HG03045 (cell line): Measurements from ENCODE around the gene KCNJ18.
"Not testable (repeated sequence)": the region's sequence is repeated elsewhere in the genome, so short reads cannot be mapped to it uniquely, and the experiment has no call there.

Experiments
- ATAC-seq: cut with Tn5 transposase; IDR thresholded peaks from one replicate; pipeline ENCODE4 v1.9.1; 2021; ENCODE audit warnings: mild to moderate bottlenecking, moderate library complexity; ENCODE audit not compliant: unreplicated experiment

Gene KCNJ18

DNA sequence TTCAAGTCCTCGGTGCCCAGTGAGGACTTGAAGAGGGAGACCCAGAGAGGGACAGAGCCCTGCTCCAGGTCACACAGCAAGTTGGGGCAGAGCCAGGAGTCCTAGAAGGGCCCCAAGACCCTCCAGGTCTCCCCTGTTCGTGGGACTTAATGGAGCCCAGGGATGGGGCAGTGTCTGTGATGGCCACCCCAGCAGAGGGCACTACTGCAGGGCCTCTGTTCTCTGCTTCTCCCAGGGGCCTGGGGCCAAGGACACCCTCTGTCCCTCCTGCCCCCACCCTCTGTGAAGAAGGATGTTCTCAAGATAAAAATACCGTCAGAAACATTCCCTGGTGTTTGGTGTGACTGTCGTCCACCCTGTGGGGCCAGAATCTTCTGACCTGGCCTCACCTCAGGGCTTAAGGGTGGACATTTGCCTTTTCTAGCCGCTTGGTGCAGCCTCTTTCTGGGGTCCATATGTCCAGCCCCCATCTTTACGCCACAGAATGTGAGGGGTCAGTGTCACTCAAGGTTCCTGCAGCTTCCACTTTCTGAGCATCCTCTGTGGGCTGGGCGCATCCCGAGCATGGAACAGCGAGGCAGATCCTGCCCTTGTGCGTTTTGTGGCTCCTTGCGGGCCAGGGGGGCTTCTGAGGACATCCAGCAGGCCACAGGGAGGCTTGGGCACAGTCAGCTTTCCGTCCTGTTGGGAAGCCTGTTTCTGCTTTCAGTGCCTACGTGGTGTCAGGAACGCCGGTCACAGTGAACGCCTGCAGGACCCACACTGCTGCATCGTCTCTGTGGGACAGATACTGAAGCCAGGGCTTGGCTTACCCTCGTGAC, at the start of gene KCNJ18:
Gene KCNJ18, plus strand, starts transcription at position 641 of the 821 bp plus-strand sequence. CDS start 10,264 bp downstream, outside the sequence.
- ATAC-seq: not testable (repeated sequence)

DNA sequence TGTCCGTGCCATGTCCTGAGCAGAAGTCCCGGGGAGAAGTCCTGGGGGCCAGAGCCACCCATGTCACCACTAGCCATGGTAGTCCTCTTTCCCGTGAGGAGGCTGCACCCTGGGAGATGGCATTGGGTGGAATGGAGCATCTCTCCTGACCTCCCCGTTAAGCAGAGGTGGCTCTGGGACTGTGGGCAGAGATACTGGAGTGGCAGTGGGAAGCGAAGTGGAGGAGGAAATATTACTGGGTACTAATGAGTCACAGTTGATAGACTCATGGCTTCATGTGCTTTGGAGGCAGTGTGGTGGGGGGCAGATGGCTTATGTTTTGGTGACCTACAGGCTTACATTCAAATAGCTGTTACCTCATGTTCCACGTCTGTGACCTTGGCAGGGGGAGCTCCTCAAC, 44.2 kb upstream of the KCNJ18 start:
- not testable (repeated sequence) for ATAC-seq

DNA sequence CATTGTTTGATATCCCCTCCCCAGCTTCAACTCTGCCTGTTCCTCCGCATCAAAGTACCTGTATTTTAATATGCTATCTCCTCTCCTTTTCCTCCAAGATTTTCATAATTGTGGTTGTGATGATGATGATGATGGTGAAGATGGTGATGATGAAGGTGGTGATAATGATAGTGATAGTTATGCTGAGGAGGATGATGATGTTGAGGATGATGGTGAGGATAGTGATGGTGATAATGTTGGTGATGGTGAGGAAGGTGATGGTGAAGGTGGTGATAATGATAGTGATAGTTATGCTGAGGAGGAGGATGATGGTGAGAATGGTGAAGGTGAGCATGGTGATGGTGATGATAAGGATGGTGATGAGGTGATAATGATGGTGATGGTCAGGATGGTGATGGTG, 42.3 kb upstream of the KCNJ18 start:
- not testable (repeated sequence) for ATAC-seq

DNA sequence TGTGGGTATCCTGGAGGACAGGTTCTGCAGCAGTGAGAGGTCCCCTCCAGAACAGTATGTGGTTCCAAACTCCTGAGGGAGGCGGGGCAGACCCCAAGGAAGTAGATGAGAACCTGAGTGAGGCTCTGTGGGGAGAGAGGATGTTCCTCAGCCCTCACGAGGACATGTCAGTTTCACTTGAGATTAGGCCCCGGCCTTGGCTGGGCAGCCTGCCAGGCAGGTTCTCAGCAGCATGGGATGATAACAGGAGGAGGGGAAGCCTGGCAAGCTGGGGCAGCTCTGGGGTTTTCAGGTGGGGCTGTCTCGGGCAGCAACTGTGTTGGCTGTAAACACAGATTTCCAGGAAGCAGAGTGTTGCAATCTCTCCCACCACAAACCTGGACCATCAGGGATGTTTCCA, 40.3 kb upstream of the KCNJ18 start:
- not testable (repeated sequence) for ATAC-seq

DNA sequence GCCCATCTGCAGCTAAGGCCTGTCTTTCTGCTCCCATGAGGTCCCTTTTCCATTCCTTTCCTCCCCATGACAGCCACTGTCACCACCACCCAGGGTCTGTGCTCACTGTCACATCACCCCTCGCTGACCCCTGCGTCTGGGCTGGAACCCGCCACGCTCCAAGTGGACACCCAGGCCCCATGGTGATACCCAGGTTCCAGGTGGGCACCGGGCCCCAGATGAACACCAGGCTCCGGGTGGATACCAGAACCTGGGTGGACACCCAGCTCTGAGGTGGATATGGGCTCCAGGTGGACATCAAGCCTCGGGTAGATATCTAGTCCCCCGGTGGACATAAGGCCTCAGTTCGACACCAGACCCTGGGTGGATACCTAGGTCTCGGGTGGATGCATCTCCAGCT, 39.1 kb upstream of the KCNJ18 start:
- ATAC-seq: not testable (repeated sequence)

DNA sequence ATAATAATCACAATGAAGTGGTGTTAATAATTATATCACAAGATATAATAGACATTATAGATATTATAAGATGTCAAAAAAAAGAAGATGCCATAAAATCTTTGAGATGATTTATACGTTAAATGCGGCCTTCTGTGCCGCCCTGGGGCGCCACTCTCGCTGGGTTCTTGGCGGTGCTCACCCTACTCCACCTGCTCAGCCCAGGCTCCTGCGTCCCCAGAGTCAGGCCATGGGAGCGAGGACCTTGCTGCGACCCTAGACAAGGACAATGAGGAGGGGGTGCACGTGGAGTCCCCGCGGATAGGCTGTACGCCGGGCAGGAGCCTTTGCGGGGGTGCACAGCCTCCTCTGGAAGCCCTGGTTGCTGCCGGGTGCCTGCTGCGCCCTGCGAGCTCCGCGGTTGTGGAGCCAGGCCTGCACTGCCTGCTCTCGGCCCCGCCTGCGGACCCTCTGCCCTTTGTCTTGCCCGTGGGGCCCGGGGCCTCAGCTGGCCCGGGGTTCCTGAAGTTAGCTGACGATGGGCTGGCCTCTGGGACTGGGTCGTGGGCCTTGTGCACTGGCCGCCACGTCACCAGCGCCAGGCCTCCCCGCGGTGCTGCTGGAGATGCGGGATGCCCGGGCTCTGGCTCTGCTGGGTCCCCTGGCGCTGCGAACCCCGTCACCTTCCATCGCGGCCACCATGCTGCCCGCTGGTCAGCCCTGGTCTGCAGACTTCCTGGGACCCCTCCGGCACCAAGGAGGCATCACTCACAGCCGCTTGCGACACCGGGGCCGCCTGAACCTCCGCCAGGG, 35.6 kb upstream of the KCNJ18 start:
- not testable (repeated sequence) for ATAC-seq

DNA sequence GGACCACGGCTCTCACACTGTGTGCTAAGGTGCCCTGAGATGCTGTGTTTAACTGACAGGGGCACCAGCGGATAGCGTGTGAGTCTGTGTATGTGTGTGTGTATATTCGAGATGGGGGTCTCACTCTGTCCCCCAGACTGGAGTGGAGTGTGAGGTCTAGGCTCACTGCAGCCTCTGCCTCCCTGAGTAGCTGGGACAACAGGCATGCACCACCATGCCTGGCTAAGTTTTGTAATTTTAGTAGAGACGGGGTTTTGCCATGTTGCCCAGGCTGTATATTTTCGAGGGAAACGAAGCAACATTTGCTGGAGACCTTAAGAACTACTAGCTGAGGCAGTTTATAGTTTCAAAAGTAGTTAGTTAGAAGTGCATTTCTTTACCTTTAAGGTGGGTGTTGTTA, 32.7 kb upstream of the KCNJ18 start:
- ATAC-seq: not testable (repeated sequence)

DNA sequence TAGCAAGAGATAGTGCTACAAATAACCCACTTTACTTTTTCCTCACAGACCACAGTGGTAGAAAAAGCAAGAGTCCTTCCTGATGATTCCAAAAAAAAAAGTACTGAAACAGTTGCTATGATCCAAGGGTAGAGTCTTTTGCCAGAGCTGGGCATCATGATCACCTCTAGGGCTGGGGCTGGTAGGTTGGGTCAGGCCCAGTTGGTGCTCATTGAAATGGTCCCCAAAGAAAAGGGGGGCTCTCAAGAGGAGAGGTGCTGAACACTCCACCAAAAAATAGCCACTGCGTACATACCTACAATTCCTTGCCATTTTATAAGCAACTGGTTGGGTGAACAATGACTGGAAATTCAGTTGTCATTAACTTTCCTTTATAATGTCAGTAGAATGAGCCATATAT, 30.9 kb upstream of the KCNJ18 start:
- ATAC-seq: not testable (repeated sequence)

DNA sequence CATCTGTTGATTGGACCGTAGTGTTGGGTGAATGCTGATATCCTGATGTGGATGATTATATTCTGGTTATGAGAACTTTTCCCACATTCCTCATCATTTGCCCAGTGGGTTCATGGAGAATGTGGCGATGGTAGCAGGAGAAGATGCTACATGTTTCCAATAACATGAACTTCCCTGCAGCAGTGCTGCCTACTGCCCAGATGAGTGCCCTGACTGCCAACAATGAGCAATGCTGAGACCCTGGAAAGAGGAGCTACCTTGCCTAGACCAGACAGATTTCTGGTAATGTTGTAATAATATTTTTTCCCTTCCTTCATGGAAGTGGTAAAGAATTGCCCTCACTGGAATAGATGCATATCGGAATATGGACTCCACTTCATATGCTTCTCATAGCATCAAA, 29.2 kb upstream of the KCNJ18 start:
- not testable (repeated sequence) for ATAC-seq

DNA sequence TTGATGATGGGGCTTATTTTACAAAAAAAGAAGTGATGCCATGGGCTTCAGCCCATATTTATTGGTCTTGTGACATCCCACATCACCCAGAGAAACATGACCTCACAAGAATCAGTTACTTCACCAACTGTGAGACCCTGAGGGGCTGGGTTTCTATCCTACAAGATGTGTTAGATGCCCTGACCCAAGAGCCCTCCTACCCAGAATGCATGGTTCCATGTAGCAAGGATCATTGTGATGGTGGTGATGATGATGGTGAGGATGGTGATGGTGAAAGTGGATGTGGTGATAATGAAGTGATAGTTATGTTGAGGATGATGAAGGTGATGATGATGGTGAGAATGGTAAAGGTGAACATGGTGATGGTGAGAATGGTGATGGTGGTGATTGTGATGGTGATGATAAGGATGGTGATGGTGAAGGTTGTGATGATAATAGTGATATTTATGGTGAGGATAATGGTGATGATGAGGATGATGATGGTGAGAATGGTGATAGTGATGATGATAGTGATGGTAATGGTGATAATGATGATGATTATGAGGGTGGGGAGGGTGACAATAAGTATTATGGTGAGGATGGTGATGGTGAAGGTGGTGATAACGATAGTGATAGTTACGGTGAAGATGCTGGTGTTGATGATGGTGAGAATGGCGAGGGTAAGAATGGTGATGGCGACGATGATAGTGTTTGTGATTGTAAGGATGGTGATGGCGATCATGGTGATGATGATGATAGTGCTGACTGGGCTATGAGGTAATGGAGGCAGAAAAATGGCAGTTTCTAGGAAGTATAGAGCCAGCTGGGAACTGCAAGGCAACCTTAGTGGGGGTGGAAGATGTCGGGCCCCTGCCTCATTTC, 28.5 kb upstream of the KCNJ18 start:
- ATAC-seq: not testable (repeated sequence)

DNA sequence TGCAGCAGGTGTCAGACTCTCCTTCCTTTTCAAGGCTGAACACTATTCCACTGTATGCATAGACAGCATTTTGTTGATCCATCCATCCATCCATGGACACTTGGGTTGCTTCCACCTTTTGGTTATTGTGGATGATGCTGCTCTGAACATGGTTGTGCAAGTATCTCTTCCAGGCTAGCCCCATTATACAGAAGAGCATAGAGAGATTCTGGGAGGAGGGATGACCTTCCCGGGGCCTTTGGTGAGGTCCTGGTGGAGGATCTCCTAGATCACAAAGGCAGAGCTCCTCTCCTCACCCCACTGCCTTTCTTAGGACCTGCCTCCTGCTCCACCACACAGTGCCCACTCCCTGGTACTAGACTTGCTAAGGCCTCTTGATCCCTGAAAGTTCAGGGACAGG, 27.2 kb upstream of the KCNJ18 start:
- not testable (repeated sequence) for ATAC-seq

DNA sequence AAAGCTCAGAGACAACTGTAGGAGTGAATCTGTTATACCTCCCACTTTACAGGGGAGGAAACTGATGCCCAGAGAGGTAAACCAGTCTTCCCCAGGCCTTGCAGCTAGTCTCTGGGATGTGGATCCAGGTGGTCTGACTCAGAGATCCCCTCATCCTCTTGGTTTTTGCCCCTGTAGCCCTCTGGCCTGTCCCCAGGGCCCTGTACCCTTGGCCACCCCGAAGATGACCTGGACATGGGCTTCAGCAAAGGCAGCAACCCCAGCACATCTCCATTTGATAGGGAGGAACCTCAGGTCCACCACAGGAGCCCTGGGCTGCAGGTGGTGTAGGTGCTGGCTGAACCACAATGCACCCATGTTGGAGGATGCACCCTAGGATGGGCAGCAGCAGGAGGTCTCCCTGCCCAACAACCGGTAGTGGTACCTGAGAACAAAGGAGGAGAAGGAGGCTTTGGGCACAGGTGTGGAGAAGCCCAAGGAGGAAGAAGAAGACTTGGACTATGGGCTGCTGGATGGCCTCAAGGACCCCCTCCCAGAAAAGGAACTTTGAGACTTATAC, 26.3 kb upstream of the KCNJ18 start:
- not testable (repeated sequence) for ATAC-seq

DNA sequence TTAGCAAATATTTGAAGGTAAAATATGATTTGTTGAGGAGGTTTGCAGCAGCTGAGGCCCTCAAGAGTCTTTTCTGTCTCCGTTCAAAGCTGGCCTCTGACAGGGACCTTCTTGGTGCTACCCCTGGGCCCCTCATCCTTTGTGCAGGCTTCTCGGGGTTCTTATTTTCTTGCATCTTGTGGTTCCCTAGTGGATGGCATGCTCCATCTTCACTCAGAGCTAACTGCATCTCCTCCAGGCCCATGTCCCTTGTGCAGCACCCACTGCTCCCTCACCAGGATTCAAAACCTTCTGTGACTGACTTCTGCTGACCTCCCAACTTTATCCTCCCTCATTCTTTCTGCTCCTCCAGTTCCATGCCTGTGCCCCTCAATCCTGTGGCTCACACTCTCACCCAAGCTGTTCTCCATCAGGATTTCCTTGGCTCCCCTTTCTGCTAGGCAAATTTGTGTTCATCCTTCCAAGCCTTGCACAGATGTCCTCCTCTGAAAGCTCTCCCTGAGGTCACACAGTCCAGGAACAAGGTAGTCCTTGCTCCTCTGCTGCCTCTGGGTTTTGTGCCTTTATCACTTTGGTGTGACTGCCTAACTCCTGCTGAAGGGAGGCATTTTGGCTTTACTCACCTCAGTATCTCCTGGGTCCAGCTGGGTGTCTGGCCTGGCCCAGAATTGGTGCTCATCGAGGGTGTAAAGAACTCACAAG, 25.5 kb upstream of the KCNJ18 start:
- not testable (repeated sequence) for ATAC-seq

DNA sequence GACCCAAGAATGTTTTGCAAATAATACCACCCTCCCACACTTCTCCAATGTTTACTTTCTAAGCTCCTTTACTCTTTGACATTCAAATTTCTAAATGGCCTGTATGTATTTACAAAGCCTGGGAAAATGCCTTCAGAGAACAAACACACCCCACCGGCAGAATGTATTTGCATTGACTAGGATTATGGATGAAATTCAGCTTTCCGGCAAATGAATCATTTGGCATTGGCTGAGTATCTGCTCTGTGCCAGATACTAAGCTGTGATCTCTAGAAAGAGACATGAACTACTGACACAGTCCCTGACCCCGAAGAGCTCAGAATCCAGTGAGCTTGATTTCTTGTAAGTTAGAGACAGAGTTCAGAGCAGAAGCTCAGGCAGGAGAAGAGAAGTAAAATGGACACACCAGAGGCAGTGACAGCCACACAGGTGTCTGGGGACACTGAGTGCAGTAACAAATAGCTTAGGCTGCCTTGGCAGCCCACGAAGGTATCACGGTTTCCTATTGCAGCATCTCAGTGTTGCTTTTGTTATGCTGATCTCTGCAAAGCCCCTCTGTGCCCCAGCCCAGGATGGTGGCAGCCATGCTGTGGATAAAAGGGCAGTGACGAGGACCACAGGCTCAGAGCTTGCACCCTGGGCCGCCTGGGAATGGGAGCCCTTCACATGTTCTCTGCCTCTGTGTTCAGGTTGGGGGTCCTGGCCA, 24.8 kb upstream of the KCNJ18 start:
- ATAC-seq: not testable (repeated sequence)

DNA sequence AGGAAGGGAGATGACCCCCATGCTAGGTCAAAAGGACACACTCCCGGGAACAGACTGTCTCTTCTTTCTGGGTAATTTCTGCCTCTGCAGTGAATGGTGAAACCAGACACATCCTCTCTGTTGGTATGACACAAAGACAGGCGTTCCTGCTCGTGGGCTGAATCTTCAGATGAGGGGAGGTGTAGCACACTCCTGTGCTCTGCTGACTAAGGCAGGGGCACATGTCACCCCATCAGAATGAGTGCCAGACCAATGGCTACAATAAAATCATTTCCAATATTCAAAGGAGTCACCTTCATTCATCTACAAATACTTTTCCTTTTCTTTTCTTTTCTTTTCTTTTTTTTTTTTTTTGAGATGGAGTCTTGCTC, 24.2 kb upstream of the KCNJ18 start:
- ATAC-seq: not testable (repeated sequence)

DNA sequence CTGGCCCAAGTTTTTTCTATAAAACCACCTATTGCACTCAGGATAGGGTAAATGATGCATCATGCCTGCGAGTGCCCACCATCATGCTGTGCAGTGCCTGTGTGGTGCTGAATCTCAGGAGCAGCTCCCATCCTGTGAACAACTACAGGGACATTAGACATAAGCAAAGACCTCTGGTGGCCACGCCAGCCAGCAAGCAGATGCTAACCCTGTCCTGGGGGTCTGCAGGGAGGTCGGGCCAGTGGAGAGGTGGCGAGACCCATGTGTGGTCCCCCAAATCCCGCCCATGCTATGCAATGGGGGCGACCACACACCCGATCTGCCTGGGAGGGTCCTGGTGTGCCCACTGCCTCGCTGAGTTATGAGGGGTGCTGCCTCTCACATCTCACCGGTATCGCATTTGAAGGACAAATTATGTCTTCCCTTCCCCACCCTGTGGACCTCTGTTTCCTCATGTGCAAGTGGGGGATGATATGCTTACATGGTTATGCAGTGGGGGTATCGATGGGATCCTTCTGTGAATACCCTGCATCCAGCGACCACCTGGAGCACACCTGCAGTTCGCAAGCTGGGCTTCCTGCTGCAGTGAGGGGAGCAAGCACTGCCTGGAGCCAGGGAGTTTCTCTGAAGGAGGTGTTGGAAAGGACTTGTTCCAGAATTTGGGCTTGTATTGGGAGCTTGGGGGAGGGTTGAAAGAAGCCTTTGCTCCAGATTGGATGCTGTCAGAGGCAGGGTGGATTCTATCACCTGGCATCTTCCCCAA, 23.4 kb upstream of the KCNJ18 start:
- not testable (repeated sequence) for ATAC-seq

DNA sequence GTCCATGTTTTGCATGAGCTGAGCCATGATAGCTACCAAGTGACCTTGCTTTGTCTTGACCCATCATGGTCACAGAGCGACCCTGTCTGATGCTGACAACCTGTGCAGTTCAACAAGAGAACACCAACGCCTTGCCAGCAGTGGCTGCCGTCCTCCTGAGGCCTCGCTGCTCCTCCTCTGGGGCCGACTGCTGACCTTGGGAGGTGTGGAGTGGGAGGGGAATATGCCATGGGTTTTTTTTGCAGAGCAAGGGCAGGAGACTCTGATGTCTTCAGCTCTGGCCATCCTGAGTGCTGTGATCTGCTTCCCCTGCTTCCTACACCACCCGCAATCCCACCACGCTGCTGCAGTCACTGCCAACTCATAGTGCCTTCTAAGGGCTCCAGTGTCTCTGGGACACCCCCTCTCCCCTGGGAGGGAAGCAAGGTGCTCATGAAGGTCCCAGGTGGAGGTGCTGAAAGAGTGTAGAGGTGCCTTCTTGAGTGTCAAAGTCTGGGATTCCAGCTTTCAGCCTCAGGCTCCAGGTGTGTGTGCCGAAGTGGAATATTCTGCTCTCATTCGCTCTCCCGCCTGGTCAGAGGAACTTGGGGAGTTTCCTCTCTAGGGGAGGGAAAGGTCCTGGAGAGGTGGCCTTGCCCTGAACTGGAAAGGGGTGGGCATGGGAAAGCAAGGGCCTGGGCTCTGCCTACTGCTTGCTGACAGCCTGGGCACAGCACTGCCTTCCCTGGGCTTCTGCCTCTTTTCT, 22.5 kb upstream of the KCNJ18 start:
- not testable (repeated sequence) for ATAC-seq
